GM18499 (cell line): ENCODE measurements around the gene GOLGA5.
A peak's percentile ranks its signal among the peaks of the same experiment; 100 is the strongest.
"Not testable (repeated sequence)": the region's sequence is repeated elsewhere in the genome, so short reads cannot be mapped to it uniquely, and the experiment has no call there.

Experiments
- ATAC-seq: cut with Tn5 transposase; IDR thresholded peaks from one replicate; pipeline ENCODE4 v1.9.1; 2021; ENCODE audit warnings: moderate number of reproducible peaks; ENCODE audit not compliant: insufficient read depth, unreplicated experiment

GOLGA5 gene

DNA sequence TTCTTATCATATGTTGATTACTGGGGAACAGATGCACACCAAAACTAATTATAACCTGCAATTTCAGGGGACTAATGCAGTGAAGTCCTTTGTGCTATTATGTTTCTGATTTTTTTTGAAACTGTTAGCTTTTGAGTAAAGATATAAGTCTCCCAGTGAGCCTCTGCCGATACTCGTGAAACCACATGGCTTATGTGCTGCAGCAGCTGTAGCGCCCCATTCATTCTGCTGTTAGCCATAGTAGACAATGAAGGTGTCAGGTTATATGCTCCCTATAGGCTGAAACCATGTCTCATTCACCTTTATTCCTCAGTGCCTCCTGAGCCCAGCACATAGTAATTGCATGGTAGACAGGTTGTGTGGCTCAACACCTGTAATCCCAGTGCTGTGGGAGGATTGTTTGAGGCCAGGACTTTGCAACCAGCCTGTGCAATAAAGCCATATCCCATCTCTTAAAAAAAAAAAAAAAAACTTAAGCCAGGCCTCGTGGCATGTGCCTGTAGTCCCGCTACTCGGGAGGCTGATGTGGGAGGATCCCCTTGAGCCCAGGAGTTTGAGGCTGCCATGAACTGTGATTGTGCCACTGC lies 25.0 kb downstream of the GOLGA5 start:
- no peak for ATAC-seq

DNA sequence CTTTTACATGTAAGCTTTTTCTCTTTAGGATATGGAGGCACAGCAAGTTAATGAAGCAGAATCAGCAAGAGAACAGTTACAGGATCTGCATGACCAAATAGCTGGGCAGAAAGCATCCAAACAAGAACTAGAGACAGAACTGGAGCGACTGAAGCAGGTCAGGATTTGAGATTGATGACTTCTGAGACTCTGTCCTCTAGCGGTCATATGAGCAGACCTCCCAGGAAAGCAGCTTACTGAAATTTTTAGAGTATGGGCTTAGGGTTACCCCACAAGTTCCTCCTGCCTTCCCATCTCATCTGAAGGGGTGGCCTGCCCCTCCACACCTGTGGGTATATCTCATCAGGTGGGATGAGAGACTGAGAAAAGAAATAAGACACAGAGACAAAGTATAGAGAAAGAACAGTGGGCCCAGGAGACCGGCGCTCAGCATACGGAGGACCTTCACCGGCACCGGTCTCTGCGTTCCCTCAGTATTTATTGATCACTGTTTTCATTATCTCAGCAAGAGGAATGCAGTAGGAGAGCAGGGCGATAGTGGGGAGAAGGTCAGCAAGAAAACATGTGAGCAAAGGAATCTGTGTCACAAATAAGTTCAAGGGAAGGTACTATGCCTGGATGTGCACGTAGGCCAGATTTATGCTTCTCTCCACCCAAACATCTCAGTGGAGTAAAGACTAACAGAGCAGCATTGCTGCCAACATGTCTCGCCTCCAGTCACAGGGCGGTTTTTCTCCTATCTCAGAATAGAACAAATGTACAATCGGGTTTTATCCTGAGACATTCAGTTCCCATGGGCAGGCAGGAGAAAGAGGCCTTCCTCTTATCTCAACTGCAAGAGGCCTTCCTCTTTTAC lies 25.8 kb downstream of the GOLGA5 start:
- not testable (repeated sequence) for ATAC-seq

DNA sequence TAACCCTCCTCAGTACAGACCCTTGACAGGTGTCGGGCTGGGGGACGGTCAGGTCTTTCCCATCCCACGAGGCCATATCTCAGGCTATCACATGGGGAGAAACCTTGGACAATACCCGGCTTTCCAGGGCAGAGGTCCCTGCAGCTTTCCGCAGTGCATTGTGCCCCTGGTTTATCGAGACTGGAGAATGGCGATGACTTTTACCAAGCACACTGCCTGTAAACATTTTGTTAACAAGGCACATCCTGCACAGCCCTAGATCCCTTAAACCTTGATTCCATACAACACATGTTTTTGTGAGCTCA lies 26.4 kb downstream of the GOLGA5 start:
- not testable (repeated sequence) for ATAC-seq

DNA sequence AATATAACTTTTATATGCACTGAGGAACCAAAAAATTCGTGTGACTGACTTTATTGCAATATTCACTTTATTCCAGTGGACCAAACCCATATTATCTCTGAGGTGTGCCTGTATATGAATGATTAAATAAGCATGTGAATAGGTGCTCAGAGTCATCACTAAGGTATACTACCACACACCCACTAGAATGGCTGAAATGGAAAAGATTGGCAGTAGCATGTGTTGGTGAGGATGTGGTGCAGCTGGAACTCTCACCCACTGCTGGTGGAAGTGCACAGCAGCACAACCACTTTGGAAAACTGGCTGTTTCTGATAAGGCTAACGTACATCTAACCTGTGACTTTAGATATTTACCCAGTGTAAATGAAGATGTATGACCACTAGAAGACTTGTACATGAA lies 36.8 kb downstream of the GOLGA5 start:
- ATAC-seq = no peak

DNA sequence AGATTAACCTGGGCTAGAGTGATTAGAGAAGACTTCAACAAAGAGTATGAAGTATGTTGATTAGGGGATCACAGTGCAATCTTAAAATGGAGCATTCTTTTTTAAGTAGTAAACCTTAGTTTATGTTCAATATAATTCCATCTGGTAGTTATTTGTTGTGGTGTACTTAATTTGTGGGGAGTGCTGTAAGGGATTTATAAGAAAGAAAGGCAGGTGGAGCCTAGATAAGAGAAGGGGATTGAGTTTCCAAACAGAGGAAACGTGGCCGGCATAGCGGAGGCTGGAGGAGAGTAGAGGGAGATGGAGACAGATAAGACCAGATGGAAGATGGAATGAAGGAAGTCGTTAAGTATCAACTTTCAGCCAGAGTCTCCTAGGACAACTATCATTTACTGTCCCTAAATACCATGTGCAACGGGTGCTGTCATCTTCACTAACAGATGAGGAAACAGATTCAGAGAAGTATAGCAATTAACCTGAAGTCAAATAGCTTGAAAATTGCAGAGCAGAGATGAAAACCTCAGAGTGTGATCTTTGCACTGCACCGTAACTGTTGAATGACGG lies 38.1 kb downstream of the GOLGA5 start:
- no peak for ATAC-seq

DNA sequence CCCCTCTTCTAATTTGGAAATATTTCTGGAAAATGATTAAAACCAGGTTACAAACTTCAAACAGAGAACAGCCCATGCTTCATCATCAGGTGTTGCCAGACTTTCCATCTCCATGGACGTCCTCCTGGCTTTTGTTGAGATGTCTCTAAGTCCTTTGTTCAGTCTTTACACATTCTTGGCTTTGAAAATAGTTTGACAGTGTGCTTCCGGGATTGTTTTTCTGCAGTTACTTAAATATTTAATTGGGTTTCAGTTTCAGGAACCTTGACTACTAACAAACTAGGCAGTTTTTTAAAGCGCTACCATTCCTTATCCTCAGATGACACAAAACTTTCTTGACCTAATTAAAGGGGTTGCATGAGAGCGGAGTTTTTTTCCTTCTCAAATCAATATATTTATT lies 47.8 kb downstream of the GOLGA5 start:
- no peak for ATAC-seq

DNA sequence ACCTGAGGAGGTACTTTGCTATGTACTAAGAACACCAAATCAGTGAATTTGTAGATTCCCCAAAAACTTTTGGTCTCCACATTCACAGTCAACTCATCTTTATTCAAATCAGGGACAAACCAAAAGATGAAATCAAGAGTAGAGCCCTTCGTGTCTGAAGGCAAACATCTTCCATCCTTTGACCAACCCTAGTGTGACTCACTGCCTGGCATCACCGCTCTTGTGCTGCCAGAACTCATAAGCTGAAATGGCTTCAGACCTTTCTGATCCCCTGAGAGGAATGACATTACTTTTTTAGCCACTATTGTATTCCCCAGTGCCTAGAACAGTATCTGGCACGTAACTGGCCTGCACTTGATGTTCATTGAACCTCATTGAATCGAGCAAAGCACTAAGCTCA lies 50.1 kb downstream of the GOLGA5 start:
- ATAC-seq = no peak

DNA sequence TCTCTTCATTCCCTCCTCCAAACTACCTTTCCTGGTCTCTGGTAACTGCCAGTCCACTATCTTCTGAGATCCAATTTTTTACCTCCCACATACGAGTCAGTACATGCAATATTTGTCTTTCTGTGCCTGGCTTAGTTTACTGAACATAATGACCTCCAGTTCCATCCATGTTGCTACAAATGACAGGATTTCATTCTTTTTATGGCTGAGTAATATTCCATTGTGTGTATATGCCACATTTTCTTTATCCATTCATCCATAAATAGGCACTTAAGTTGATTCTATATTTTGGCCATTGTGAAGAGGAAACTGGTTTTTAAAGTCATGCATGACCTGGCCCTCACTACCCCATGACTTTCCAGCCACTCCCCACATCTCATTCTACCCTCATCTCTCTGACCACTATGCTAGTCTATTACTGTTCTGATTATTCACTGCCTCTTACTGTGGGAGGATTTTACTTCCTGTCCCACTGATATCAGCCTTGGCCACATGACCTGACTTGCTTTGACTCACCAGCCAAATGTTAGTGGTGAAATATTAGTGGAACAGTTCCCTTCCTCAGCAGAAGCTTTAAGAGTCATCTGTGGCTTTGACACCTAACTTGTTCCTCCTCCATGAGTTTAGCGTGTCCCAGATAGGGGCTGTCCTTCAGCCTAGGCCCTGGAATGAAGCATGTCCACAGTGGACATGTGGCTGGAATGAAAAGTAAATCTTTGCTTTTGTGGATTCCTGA lies 52.2 kb downstream of the GOLGA5 start:
- ATAC-seq = peak; percentile 80

DNA sequence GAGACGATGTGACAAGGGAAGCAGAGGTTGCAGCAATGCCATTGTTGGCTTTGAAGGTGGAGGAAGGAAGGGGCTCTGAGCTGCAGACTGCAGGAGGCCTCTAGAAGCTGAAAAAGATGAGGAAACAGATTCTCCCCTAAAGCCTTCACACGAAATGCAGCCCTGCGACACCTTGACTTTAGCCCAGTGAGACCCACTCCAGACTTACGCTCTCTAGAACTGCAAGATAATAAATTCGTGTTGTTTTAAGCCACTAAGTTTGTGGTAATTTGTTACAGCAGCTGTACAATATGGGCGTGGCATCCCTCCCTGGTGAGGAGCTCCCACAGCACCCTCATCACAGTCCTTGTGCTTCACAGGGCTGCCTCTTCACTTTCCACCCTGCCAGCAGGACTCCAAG lies 53.2 kb downstream of the GOLGA5 start:
- no peak for ATAC-seq

DNA sequence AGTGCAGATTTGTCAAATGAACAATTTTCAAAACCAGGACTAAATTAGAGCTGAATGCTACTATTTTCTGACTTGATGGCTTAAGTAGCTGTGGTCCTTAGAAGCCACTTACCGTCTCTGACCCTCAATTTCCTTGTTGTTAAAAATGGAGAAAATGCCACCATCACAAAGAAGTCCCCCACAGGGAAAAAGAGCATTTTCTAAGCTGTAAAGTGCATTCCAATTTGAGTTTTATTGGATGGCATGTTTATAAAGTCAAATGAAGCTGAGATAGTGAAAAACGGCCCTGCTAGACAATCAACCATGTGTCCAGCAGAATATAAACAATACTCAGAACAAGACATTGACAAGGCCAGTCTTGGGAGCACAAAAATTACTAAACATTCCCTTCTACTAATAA lies 53.6 kb downstream of the GOLGA5 start:
- no peak for ATAC-seq

DNA sequence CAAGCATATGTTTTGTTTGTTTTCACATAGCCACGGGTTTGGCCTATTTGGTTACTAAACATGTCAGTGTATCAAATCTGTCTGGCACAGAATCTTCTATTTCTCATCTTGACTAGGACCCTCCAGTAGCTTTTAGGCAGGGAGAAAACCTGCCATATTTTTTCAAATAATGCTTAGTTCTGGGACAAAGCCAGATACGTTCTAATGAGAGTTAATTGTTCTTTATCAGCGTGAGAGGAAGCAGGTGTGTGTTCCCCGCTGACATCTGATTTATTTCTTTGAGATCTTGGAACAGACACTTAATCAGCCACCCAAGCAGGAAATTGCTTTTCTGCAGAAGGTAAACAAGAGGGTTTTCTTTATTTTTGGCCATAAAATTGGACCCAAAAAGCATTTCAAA lies 54.8 kb downstream of the GOLGA5 start:
- no peak for ATAC-seq

DNA sequence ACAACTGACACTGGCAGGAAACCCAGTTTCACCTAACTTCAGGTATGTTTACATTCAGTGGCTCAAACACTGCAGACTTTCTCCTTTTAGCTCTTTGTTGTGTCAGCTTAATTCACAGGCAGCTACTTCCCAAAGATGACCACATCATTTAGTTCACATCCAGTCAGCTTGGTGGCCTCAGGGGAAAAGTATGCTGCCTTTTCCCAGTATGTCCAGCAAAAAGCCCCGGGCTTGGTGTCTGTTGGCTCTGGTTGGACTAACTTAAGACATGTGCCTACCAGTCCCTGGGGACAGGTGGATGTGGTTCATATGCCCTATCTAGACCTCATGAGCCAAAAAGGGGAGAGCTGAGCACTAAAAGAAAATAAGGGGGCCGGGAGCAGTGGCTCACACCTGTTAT lies 56.4 kb downstream of the GOLGA5 start:
- no peak for ATAC-seq

DNA sequence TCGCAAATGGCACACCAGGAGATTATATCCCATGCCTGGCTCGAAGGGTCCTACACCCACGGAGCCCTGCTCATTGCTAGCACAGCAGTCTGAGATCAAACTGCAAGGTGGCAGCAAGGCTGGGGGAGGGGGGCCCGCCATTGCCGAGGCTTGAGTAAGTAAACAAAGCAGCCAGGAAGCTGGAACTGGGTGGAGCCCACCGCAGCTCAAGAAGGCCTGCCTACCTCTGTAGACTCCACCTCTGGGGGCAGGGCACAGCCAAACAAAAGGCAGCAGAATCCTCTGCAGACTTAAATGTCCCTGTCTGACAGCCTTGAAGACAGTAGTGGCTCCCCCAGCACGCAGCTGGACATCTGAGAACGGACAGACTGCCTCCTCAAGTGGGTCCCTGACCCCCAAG lies 59.0 kb downstream of the GOLGA5 start:
- ATAC-seq = not testable (repeated sequence)

DNA sequence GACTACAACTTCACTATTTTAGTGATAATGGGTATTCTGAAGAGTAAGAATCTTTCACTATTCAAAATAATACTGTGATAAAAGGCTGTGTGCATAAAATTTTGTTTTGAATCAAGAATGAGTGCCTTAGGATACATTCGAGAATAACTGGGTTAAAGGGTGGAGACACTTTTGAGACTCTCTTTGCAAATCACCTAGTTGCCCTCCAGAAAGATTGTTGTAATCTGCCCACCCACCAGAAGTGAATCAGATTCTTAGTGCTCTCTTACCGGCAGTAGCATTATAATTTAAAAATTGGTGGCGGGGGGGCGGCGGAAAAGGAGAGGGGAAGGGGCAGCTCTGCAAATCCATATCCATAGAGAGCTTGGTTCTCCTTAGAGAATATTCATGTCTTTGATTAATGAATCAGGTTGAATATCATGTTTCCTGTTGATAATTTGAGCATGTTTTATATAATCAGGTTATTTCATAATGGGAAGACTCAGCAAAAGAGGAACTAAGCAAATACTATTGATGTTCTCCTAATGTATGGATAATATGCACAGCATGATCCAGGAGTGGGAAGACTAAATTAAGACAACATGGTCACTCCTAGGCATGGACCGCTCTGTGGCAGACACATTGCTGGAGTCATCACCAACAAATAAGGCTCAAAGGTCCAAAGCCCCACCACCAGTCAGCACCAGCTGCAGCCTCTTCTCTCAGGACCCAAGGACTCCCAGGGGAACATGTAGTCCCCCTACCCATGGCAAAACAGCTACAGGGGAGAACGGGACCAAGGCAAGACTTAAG lies 66.1 kb downstream of the GOLGA5 start:
- ATAC-seq = no peak

DNA sequence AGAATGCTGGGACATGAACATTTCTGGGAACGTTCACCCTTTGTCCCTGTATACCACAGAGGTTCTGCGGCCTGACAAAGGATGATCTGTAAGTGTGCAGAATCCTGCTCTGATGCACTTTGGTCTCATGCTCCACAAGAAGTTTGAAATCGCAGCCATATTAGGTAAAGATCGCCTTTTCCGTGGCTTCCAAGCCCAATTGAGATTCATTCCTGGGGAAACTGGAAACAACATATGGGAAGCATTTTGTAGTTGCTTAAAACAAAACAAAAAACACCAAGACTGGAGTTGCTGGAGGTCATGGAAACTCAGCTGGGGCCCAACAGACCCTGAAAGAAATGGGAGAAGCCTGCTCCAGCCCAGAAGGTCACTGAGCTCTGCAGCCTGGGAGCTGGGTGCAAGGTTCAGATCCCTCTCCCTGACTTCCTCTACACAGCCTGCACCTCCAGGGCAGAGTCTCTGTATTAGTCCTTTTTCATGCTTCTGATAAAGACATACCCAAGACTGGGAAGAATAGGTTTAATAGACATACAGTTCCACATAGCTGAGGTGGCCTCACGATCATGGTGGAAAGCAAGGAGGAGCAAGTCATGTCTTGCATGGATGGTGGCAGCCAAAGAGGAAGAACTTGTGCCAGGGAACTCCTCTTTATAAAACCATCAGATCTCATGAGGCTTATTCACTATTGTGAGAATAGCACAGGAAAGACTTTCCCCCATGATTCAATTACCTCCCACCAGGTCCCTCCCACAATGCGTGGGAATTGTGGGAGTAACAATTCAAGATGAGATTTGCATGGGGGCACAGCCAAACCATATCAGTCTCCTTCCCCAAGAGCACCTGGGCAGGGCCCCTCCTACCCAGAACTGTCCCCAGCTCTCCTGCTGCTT lies 68.0 kb downstream of the GOLGA5 start:
- ATAC-seq = no peak

DNA sequence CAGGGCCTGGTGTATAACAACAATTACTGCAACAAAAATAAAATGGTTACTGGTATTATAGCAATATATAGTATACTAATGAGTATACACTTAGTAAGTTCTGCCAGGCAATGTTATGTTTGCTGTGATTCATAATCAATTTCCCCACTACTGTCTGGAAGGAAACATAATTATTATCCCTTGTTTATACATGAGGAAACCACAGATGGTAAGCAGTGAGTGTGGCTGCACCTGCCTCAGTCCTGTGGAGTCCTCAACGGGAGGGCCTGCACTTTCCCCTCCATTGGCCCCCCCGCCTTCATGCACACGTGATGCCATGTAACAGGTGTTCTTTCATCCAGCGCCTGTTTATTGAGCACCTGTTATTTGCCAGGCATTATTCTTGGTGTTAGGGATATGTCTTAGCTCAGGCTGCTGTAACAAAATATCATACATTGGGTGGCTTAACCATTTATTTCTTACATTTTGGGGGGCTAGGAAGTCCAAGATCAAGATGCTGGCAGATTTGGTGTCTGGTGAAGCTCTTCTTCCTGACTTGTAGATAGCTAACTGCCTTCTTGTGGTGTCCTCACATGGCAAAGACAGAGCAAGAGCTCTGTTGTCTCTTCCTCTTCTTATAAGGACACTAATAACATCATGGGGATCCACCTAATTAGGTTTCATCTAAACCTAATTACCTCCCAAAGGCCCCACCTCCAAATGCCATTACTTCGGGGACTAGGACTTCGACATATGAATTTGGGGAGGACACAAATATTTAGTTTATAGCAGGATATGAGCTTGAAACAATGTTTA lies 69.4 kb downstream of the GOLGA5 start:
- no peak for ATAC-seq

DNA sequence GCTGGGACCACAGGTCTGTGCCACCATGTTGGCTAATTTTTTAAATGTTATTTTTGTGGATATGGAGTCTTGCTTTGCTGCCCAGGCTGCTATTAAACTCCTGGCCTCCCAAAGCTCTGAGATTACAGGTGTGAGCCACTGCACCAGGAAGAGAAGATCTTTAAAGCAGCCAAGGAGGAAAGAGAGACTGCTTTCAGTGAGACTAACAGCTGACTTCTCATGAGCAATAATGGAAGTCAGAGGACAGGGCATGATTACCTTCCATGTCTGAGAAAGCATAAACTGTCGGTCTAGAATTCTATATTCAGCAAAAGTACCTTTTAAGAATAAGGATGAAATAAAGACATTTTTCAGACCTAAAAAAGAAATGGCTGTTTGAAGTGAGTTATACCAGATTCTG lies 71.6 kb downstream of the GOLGA5 start:
- no peak for ATAC-seq

DNA sequence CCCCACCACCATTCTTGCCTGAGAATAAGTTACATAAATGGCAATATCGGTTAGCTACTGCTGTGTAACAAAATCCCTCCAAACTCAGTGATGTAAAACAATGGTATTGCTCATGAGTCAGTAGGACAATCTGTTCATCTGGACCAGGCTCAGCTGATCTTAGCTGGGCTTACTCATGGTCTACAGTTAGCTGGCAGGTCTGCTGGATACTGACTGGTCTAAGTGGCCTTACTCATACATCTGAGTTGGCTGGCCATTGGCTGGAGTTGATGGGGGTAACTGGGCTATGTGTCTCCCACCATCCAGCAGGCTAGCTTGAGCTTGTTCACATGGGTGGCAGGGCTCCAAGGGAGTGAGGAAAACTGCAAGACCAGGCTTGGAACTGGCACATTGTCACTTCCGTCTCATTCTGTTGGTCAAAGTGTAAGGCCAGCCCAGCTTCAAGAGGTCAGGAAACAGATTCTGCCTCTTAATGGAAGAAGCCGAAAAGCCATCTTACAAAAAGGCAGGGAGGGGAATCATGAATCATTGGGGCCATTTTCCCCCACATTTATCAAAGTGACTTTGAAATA lies 72.2 kb downstream of the GOLGA5 start:
- ATAC-seq = no peak
